ENCODE results near the gene DDB1. TPM values are rescaled to one million over a fixed set of nuclear protein-coding genes. Genes with fewer than 3 reads are reported as not detected.

Gene DDB1
- total and polyA plus RNA-seq, 3 experiments from 2014 or later: 120 to 307 (median 302) TPM

GRCh38 chr11:61332281-61332796, 566 bp downstream of the DDB1 start:
- Mint-ChIP-seq H3K36me3 (peaks cover 0 to 51% (median 17%) of the 10 kb centered on the region in 3 donors), H3K4me3 (peak overlapping the region; percentile 92 to 98 (median 95)), H3K27me3 (peaks cover 0 to 3% of the 10 kb centered on the region in 2 donors), H3K4me1 (peaks cover 57 to 77% (median 65%) of the 10 kb centered on the region in 3 donors), H3K9me3 (no peaks in the 10 kb centered on the region), H3K27ac (peak overlapping the region; percentile 84 to 99 (median 96))
- ChIA-PET POLR2A (interaction anchor here (1.3 kb wide), 1 partner anchor 30 kb away, joined by 8 read pairs; the partner anchor contains the start of genes CYB561A3 and TMEM138), CTCF (interaction anchor here (0.9 to 3.6 kb wide), 3 partner anchors 53 to 97 kb away, joined by 3 to 17 read pairs (median 5); partner anchors contain the start of genes CPSF7, SDHAF2 and TMEM216)
- H3K27me3 ChIP-seq (ENCODE audit: insufficient read depth, low read length, poor library complexity, severe bottlenecking): no peaks in the 10 kb centered on the region
- H3K36me3 ChIP-seq (ENCODE audit: insufficient read depth, low read length): peaks cover 16% of the 10 kb centered on the region
- peak in 1 of 5 donors; percentile 5 for DNase-seq
- H3K4me1 ChIP-seq (ENCODE audit: insufficient read depth, low read length): peaks cover 39% of the 10 kb centered on the region
- peak overlapping the region; percentile 91 for H3K4me3 ChIP-seq (ENCODE audit: low read length)
- H3K9me3 ChIP-seq (ENCODE audit: low read length): no peaks in the 10 kb centered on the region
- H3K27ac ChIP-seq (ENCODE audit: low read depth, low read length): peak overlapping the region; percentile 94

GRCh38 chr11:61331651-61332050, 1.3 kb downstream of the DDB1 start:
- H3K36me3 Mint-ChIP-seq: peaks cover 0 to 57% (median 17%) of the 10 kb centered on the region in 3 donors
- peak overlapping the region; percentile 92 to 98 (median 95) for H3K4me3 Mint-ChIP-seq
- H3K27ac Mint-ChIP-seq: peak overlapping the region; percentile 84 to 99 (median 96)
- ChIA-PET POLR2A (interaction anchor here (1.3 kb wide), 1 partner anchor 30 kb away, joined by 8 read pairs; the partner anchor contains the start of genes CYB561A3 and TMEM138), CTCF (interaction anchor here (0.9 to 3.6 kb wide), 3 partner anchors 54 to 98 kb away, joined by 3 to 17 read pairs (median 5); partner anchors contain the start of genes CPSF7, SDHAF2 and TMEM216)
- H3K27me3 Mint-ChIP-seq: peaks cover 0 to 3% of the 10 kb centered on the region in 2 donors
- Histone ChIP-seq H3K36me3 (ENCODE audit: insufficient read depth, low read length) (peaks cover 23% of the 10 kb centered on the region), H3K4me3 (ENCODE audit: low read length) (peak overlapping the region; percentile 91), H3K27ac (ENCODE audit: low read depth, low read length) (peak overlapping the region; percentile 94), H3K4me1 (ENCODE audit: insufficient read depth, low read length) (peaks cover 39% of the 10 kb centered on the region), H3K27me3 (ENCODE audit: insufficient read depth, low read length, poor library complexity, severe bottlenecking) (no peaks in the 10 kb centered on the region), H3K9me3 (ENCODE audit: low read length) (no peaks in the 10 kb centered on the region)
- no peaks in the 10 kb centered on the region for H3K9me3 Mint-ChIP-seq
- no peak for DNase-seq
- H3K4me1 Mint-ChIP-seq: peaks cover 55 to 74% (median 65%) of the 10 kb centered on the region in 3 donors

GRCh38 chr11:61329871-61330270, 3.0 kb downstream of the DDB1 start:
- Histone ChIP-seq H3K27ac (ENCODE audit: low read depth, low read length) (no peak overlapping the region), H3K27me3 (ENCODE audit: insufficient read depth, low read length, poor library complexity, severe bottlenecking) (no peaks in the 10 kb centered on the region), H3K4me1 (ENCODE audit: insufficient read depth, low read length) (peaks cover 31% of the 10 kb centered on the region), H3K4me3 (ENCODE audit: low read length) (no peak overlapping the region), H3K36me3 (ENCODE audit: insufficient read depth, low read length) (peaks cover 40% of the 10 kb centered on the region), H3K9me3 (ENCODE audit: low read length) (no peaks in the 10 kb centered on the region)
- ChIA-PET POLR2A (no interaction called here), CTCF (interaction anchor here (3.6 kb wide), 1 partner anchor 55 kb away, joined by 17 read pairs; no protein-coding TSS in a partner anchor)
- Mint-ChIP-seq H3K4me1 (peaks cover 51 to 69% (median 61%) of the 10 kb centered on the region in 3 donors), H3K4me3 (peak overlapping the region in 3 of 7 donors; percentile 15 to 35 (median 31)), H3K36me3 (peaks cover 0 to 74% (median 21%) of the 10 kb centered on the region in 3 donors), H3K27ac (peak overlapping the region in 3 of 8 donors; percentile 17 to 96 (median 20)), H3K27me3 (peaks cover 0 to 3% of the 10 kb centered on the region in 2 donors), H3K9me3 (no peaks in the 10 kb centered on the region)
- DNase-seq: no peak

GRCh38 chr11:61328351-61328750, 4.6 kb downstream of the DDB1 start:
- Mint-ChIP-seq H3K36me3 (peaks cover 10 to 85% (median 28%) of the 10 kb centered on the region in 3 donors), H3K27ac (peak overlapping the region in 3 of 8 donors; percentile 2 to 61 (median 43)), H3K27me3 (peaks cover 0 to under 1% of the 10 kb centered on the region in 2 donors), H3K4me1 (peaks cover 46 to 58% (median 57%) of the 10 kb centered on the region in 3 donors), H3K9me3 (no peaks in the 10 kb centered on the region), H3K4me3 (peak overlapping the region in 1 of 7 donors; percentile 71)
- CTCF ChIA-PET: interaction anchor here (1.9 kb wide), 1 partner anchor 8 kb away, joined by 5 read pairs; no protein-coding TSS in a partner anchor
- no peaks in the 10 kb centered on the region for H3K9me3 ChIP-seq (ENCODE audit: low read length)
- no peaks in the 10 kb centered on the region for H3K27me3 ChIP-seq (ENCODE audit: insufficient read depth, low read length, poor library complexity, severe bottlenecking)
- no peak overlapping the region for H3K4me3 ChIP-seq (ENCODE audit: low read length)
- H3K4me1 ChIP-seq (ENCODE audit: insufficient read depth, low read length): peaks cover 21% of the 10 kb centered on the region
- H3K27ac ChIP-seq (ENCODE audit: low read depth, low read length): no peak overlapping the region
- no peak for DNase-seq
- H3K36me3 ChIP-seq (ENCODE audit: insufficient read depth, low read length): peaks cover 52% of the 10 kb centered on the region
- POLR2A ChIA-PET: no interaction called here

GRCh38 chr11:61327669-61328071, 5.2 kb downstream of the DDB1 start:
- peaks cover 44 to 53% (median 53%) of the 10 kb centered on the region in 3 donors for H3K4me1 Mint-ChIP-seq
- no peak overlapping the region for H3K4me3 Mint-ChIP-seq
- no peak overlapping the region for H3K4me3 ChIP-seq (ENCODE audit: low read length)
- no peaks in the 10 kb centered on the region for H3K27me3 Mint-ChIP-seq
- H3K36me3 ChIP-seq (ENCODE audit: insufficient read depth, low read length): peaks cover 58% of the 10 kb centered on the region
- H3K27ac Mint-ChIP-seq: peak overlapping the region in 3 of 8 donors; percentile 19 to 35 (median 32)
- peaks cover 13 to 86% (median 31%) of the 10 kb centered on the region in 3 donors for H3K36me3 Mint-ChIP-seq
- no peak overlapping the region for H3K27ac ChIP-seq (ENCODE audit: low read depth, low read length)
- H3K9me3 Mint-ChIP-seq: no peaks in the 10 kb centered on the region
- no peaks in the 10 kb centered on the region for H3K9me3 ChIP-seq (ENCODE audit: low read length)
- POLR2A ChIA-PET: interaction anchor here (0.5 kb wide), 1 partner anchor 104 kb away, joined by 4 read pairs; no protein-coding TSS in a partner anchor
- no peaks in the 10 kb centered on the region for H3K27me3 ChIP-seq (ENCODE audit: insufficient read depth, low read length, poor library complexity, severe bottlenecking)
- no peak for DNase-seq
- CTCF ChIA-PET: interaction anchor here (1.0 to 1.9 kb wide), 2 partner anchors 8 to 108 kb away, joined by 3 to 5 read pairs; no protein-coding TSS in a partner anchor
- H3K4me1 ChIP-seq (ENCODE audit: insufficient read depth, low read length): peaks cover 20% of the 10 kb centered on the region

- no peak for DNase-seq
- Histone ChIP-seq H3K27ac (ENCODE audit: low read depth, low read length) (no peak overlapping the region), H3K4me3 (ENCODE audit: low read length) (no peak overlapping the region), H3K4me1 (ENCODE audit: insufficient read depth, low read length) (peaks cover 3% of the 10 kb centered on the region), H3K36me3 (ENCODE audit: insufficient read depth, low read length) (peaks cover 76% of the 10 kb centered on the region), H3K9me3 (ENCODE audit: low read length) (no peaks in the 10 kb centered on the region), H3K27me3 (ENCODE audit: insufficient read depth, low read length, poor library complexity, severe bottlenecking) (no peaks in the 10 kb centered on the region)
- Mint-ChIP-seq H3K4me1 (peaks cover 27 to 35% (median 34%) of the 10 kb centered on the region in 3 donors), H3K27ac (no peak overlapping the region), H3K4me3 (no peak overlapping the region), H3K9me3 (no peaks in the 10 kb centered on the region), H3K27me3 (no peaks in the 10 kb centered on the region), H3K36me3 (peaks cover 23 to 88% (median 38%) of the 10 kb centered on the region in 3 donors)
- ChIA-PET POLR2A (no interaction called here), CTCF (interaction anchor here (2.9 kb wide), 1 partner anchor 10 kb away, joined by 12 read pairs; no protein-coding TSS in a partner anchor)
Observed at GRCh38 chr11:61325649-61326414, 7.1 kb downstream of the DDB1 start.

GRCh38 chr11:61315260-61315659, 17.6 kb downstream of the DDB1 start:
- Histone ChIP-seq H3K9me3 (ENCODE audit: low read length) (no peaks in the 10 kb centered on the region), H3K4me1 (ENCODE audit: insufficient read depth, low read length) (no peaks in the 10 kb centered on the region), H3K4me3 (ENCODE audit: low read length) (no peak overlapping the region), H3K27ac (ENCODE audit: low read depth, low read length) (no peak overlapping the region), H3K36me3 (ENCODE audit: insufficient read depth, low read length) (peaks cover 51% of the 10 kb centered on the region), H3K27me3 (ENCODE audit: insufficient read depth, low read length, poor library complexity, severe bottlenecking) (no peaks in the 10 kb centered on the region)
- POLR2A ChIA-PET: no interaction called here
- H3K27ac Mint-ChIP-seq: no peak overlapping the region
- H3K36me3 Mint-ChIP-seq: peaks cover 4 to 43% (median 22%) of the 10 kb centered on the region in 3 donors
- no peaks in the 10 kb centered on the region for H3K9me3 Mint-ChIP-seq
- no peak for DNase-seq
- no peaks in the 10 kb centered on the region for H3K27me3 Mint-ChIP-seq
- CTCF ChIA-PET: interaction anchor here (0.9 kb wide), 1 partner anchor 22 kb away, joined by 3 read pairs; no protein-coding TSS in a partner anchor
- H3K4me3 Mint-ChIP-seq: no peak overlapping the region
- H3K4me1 Mint-ChIP-seq: peaks cover 0 to 1% (median 0%) of the 10 kb centered on the region in 3 donors
